Ascending aorta (tissue), 2 donors: ENCODE data around the gene ITPKB. TPM values are rescaled to one million over a fixed set of nuclear protein-coding genes. Genes with fewer than 3 reads are reported as not detected.

Source experiments
- DNase-seq, 2 donors: peaks; one replicate each; pipeline ENCODE4 v3.0.0-alpha.2; 2019; ENCODE audit warnings: low spot score in 2 of 2
- H3K27ac ChIP-seq, 2 donors: fragments of 200-600 bp; sonication (generic); one replicate each; pipeline ENCODE4 v1.5.1; 2016 to 2017; ENCODE audit warnings: mild to moderate bottlenecking in 1 of 2
- H3K27me3 ChIP-seq: fragments of 200-600 bp; sonication (generic); one replicate; pipeline ENCODE4 v1.5.1; 2017
- H3K36me3 ChIP-seq, 2 donors: fragments of 200-600 bp; sonication (generic); one replicate each; pipeline ENCODE4 v1.5.1; 2016
- H3K4me1 ChIP-seq, 2 donors: fragments of 200-600 bp; sonication (generic); one replicate each; pipeline ENCODE4 v1.5.1; 2016 to 2017; ENCODE audit warnings: mild to moderate bottlenecking in 1 of 2
- H3K4me3 ChIP-seq, 2 donors: fragments of 200-600 bp; sonication (generic); one replicate each; pipeline ENCODE4 v1.5.1; 2016 to 2017; ENCODE audit warnings: mild to moderate bottlenecking in 1 of 2
- H3K9me3 ChIP-seq, 2 donors: fragments of 200-600 bp; sonication (generic); one replicate each; pipeline ENCODE4 v1.5.1; 2016
- intact Hi-C: fragments of 100-400 bp; cut with DNase I; formaldehyde crosslinking; loops from one replicate; pipeline ENCODE4 v1.15.1; 2023
- total RNA-seq: library from RNA; depleted of rRNA; stranded (reverse); fragments of >200 nt; gene quantifications from one replicate; pipeline ENCODE4 v1.1.0, GENCODE V29; 2016
- TF ChIP-seq, protein P1 (sequence below), 3 experiments: fragments of 200-600 bp in 2 of 3; fragments of 450-650 bp in 1 of 3; sonication (generic) in 2 of 3; IDR thresholded peaks; one replicate each; pipeline ENCODE4 v1.5.1; 2016 to 2019; ENCODE audit warnings: antibody characterized with exemption in 3 of 3, mild to moderate bottlenecking in 1 of 3, moderate library complexity in 1 of 3

ITPKB gene
- total RNA-seq, 1 donor from 2014 or later: 27.5 TPM

DNA sequence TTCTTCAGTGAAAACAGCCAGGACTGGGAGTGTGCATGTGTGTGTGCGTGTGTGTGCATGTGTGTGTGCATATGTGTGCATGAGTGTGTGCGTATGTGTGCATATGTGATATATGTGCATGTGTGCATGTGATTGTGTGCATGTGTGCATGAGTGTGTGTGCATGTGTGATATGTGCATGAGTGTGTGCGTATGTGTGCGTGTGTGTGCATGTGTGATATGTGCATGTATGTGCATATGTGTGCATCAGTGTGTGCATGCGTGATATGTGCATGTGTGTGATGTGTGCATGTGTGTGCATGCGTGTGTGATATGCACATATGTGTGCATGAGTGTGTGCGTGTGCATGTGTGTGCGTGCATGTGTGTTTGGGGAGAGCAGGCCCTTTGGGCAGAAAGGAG lies 89.8 kb downstream of the ITPKB start:
- Histone ChIP-seq H3K36me3 (peaks cover 24 to 26% of the 10 kb centered on the region in 2 donors), H3K4me1 (peaks cover 0 to 16% of the 10 kb centered on the region in 2 donors), H3K4me3 (no peak overlapping the region), H3K27ac (no peak overlapping the region), H3K9me3 (no peaks in the 10 kb centered on the region), H3K27me3 (no peaks in the 10 kb centered on the region)
- intact Hi-C loops: no loop called here
- TF ChIP-seq, protein P1, sequence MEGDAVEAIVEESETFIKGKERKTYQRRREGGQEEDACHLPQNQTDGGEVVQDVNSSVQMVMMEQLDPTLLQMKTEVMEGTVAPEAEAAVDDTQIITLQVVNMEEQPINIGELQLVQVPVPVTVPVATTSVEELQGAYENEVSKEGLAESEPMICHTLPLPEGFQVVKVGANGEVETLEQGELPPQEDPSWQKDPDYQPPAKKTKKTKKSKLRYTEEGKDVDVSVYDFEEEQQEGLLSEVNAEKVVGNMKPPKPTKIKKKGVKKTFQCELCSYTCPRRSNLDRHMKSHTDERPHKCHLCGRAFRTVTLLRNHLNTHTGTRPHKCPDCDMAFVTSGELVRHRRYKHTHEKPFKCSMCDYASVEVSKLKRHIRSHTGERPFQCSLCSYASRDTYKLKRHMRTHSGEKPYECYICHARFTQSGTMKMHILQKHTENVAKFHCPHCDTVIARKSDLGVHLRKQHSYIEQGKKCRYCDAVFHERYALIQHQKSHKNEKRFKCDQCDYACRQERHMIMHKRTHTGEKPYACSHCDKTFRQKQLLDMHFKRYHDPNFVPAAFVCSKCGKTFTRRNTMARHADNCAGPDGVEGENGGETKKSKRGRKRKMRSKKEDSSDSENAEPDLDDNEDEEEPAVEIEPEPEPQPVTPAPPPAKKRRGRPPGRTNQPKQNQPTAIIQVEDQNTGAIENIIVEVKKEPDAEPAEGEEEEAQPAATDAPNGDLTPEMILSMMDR (IDR thresholded peaks at IDR 0.05): no peak
- DNase-seq: no peak

DNA sequence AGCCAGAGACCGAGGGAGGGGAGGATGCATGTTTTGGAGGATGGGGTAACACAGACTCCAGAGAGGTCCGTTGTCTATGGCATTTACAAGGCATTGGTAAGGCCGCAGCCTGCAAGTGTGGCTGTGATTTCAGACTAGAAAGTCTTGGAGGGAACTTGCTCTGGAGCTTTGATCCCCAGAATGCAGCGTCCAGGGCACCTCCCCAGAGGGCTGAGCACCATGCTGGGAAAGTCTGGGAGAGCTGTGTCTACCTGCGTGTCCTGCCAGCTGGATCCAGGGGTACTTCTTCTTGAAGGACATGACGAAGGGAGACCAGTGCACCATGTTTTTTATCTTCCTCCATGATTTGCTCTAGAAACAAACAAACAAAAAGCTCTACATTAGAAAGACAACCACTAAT lies 90.7 kb downstream of the ITPKB start:
- Histone ChIP-seq H3K9me3 (no peaks in the 10 kb centered on the region), H3K4me1 (peaks cover 0 to 10% of the 10 kb centered on the region in 2 donors), H3K36me3 (peaks cover 24 to 26% of the 10 kb centered on the region in 2 donors), H3K27me3 (no peaks in the 10 kb centered on the region), H3K27ac (no peak overlapping the region), H3K4me3 (no peak overlapping the region)
- DNase-seq: no peak
- intact Hi-C loops: no loop called here
- TF ChIP-seq, protein P1 (IDR thresholded peaks at IDR 0.05): no peak

DNA sequence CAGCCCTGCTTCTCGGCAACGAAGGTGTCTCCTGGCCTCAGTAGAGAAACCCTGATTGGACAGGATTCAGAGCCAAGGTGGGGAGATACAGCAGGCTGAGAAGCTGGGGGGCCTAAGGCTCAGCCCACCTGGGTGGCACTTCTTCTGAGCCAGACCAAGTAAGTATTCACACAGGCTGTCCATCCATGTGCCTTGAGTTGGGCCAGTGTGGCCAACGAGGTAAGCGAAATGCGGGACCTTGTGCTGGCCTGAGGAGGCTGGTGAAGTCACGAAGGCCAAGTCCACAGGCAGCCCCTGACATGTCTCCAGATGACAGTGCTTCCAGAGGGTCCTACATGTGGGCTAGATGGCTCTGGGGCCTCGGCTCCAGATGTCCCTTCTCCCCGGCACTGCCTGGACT lies 91.4 kb downstream of the ITPKB start:
- Histone ChIP-seq H3K4me1 (peaks cover 0 to 10% of the 10 kb centered on the region in 2 donors), H3K9me3 (no peaks in the 10 kb centered on the region), H3K36me3 (peaks cover 24 to 26% of the 10 kb centered on the region in 2 donors), H3K4me3 (no peak overlapping the region), H3K27me3 (no peaks in the 10 kb centered on the region), H3K27ac (no peak overlapping the region)
- intact Hi-C loops: no loop called here
- TF ChIP-seq, protein P1 (IDR thresholded peaks at IDR 0.05): no peak
- DNase-seq: no peak

DNA sequence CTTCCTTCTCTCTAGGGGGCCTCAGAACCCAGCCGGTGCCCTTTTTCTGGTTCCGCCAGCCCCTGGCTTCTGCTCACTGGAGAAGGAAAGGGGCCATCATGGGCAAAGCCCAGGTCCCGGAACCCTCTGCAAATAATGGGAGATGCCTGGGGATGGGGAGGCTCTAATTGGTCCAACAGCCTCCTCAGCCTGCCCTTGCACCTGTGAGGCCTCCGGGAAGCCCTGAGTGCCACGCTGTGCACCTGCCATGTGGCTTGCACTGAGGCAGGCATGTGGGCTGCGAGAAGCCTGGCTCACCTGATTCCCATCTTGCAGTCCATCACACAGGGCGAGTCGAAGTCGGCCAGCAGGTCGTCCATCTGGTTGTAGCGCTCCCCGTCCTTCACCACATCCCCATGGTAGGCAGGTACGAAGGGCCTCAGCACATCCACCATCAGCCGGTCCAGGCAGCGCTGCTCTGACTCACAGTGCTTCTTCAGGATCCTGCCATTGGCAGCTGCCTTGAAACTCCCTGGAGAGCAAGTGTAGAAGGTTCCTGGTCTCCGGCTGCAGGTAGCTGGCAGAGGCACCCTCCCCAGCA lies 92.1 kb downstream of the ITPKB start:
- Histone ChIP-seq H3K27me3 (no peaks in the 10 kb centered on the region), H3K4me1 (peaks cover 0 to 10% of the 10 kb centered on the region in 2 donors), H3K9me3 (no peaks in the 10 kb centered on the region), H3K36me3 (peaks cover 24 to 26% of the 10 kb centered on the region in 2 donors), H3K27ac (no peak overlapping the region), H3K4me3 (no peak overlapping the region)
- intact Hi-C loops: no loop called here
- TF ChIP-seq, protein P1 (IDR thresholded peaks at IDR 0.05): no peak
- no peak for DNase-seq

DNA sequence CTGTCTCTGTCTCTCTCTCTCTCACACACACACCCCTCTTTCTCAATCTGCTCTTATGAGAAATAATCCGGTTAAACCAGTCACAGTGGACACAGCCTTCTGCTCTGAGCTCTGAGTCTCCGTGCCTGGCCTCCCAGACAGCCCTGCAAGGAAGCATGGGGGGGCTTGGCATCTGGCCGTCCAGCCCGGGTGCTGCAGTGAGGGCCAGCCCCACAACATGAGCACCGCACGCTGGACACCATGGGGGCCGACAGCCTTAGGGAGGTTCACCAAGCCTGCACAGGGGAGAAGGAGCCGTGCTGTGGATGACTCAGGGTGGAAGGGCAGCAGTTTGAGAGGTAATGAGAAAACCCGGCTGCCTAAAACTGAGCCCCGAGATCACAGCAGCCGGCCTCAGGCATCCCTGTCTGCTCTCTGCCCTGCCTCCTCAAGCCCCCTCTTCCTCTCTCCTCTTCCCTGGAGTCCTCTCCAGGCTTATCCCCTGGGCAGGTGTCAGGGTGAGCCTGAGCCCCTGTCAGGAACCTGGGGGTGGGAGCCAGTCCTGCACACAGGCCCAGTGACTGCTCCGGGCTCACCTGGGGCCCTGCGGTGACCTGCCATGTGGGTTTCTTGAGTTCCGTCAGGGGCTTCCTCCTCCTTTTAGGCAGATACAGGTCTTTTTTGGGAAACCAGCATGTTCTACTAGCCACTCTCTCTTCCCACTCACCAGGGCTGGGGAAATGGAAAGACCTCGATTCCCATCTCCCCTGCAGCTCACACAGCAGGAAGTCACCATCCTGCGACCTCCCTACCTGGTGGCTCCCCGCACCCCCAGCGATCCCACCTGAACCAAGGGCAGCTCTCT lies 92.8 kb downstream of the ITPKB start:
- DNase-seq: no peak
- H3K36me3 ChIP-seq: peaks cover 30 to 33% of the 10 kb centered on the region in 2 donors
- H3K4me1 ChIP-seq: peaks cover 0 to 10% of the 10 kb centered on the region in 2 donors

More for the DNA sequence above, 92.8 kb downstream of the ITPKB start:
- intact Hi-C loops: no loop called here
- no peaks in the 10 kb centered on the region for H3K9me3 ChIP-seq
- no peak overlapping the region for H3K4me3 ChIP-seq
- no peaks in the 10 kb centered on the region for H3K27me3 ChIP-seq
- peak overlapping the region in 1 of 2 donors; percentile 4 for H3K27ac ChIP-seq
- TF ChIP-seq, protein P1 (IDR thresholded peaks at IDR 0.05): no peak
